Glomerular visceral epithelial cell (primary cell): Measurements from ENCODE around the gene DUS1L.

Source experiments
- DNase-seq: peaks from one replicate; pipeline ENCODE4 v3.0.0-alpha.2; 2016; ENCODE audit errors: extremely low spot score

The DUS1L gene

DNA sequence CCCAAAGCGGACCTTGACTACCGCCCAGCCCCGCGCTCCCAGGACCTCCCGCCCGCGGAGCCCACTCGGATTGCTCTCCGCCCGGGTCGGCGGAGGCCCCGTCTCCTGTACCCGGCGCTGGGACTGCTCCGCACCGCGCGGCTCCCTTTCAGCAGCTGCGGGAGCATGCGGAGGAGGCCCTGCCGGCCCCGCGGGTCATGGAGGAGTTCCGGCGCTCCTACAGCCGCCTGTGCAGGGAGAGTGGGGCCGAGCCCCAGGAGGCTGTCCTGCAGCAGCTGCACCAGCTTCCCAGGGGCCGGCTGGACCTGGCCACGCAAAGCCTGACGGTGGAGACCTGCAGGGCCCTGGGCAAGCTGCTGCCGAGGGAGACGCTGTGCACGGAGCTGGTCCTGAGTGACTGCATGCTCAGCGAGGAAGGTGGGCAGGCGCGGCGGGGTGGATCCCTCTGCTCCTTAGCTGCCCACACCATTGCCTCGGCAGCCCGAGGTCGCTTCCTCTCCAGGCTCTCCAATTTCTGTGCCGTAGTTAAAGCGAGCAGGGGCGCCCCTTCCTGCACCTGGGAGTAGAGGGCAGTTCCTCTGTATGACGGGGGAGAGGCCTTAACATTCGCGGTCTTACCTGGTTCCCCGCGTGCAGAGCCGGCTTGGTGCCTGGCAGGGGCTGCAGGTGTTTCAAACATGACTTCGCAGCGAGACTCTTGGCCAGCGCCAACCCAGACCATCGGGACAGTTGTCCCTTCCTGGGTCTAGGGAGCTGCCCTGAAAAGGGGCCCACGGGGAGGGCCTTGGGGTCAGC lies 42.0 kb downstream of the DUS1L start:
- peak; percentile 46 for DNase-seq

DNA sequence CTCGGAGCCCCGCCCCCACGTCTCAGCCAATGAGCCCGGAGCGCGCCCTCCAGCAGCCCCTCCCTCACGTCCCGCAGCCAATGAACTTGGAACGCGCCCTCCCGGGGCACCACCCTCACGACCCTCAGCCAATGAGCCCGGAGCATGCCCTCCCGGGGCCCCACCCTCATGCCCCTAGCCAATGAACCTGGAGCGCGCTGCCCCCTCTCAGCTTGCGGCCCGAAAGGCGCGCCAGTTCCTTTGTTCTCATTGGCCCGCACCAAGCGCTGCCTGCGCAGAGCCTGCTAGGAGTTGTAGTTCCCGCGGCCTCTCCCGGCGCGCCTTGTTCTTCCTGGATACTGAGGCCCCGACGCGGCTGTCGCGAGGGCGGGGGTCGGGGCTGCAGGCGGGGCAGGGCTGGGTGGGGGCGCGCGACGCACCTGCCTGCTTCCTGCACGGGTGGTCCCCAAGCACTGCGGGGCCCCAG lies 42.6 kb downstream of the DUS1L start, which contains the start of gene LRRC45:
TSS of gene LRRC45 (plus strand) at position 325 of the 466 bp plus-strand sequence. CDS start 339 bp downstream, outside the sequence.
- DNase-seq, result peak; percentile 100

DNA sequence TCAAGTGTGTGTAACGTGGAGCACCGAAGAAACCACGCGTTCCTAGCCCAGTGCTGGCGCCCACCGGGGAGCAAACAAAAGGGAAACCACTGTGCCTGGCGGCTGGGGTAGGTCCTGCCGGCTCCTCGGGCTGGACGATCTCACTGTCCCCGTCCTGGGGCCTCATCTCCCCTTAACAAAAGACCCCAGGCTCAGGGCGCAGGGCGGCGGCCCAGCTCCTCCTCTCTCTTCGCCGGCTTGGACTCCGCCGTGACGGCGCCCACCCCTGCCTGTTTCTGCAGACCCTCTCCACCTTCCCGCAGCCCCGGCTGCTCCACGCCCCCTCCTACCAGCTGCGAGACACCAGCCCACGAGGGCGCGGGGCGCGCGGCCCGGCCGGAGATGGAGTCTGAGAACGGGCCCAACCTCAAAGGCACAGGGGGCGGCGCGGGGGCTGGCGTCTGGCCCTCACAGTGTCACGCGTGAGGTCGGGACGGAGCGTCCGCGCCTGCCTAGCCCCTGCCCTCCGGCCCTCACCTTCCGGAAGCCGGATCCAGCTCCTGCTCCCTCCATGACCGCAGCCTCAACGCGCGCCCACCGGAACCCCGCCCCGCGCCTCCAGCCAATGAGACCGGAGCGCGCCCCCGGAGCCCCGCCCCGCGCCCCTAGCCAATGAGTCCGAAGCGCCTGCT lies 43.2 kb downstream of the DUS1L start, which contains the start of gene CENPX:
TSS of gene CENPX (minus strand) at position 569 of the 671 bp plus-strand sequence. CDS start at position 552, 17 bp downstream.
- no peak for DNase-seq

DNA sequence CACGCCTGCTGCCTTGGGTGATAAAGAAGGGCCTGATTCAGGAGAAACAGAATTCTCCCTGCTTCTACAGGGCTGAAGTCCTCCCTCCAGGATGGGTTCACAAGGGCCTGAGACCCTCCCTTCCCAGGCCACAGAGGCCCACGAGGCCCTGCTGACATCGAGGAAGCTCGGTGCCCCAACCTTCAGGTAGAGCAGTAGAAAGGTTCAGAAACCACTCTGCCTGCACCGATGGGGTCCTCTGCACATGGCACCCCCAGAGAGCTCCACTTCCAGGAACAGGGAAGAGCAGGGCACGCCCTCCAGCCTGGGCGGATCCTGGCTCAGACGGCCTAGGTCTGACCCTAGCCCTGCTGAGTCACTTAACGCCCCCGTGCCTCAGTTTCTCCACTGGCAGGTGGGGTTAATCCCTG lies 43.7 kb downstream of the DUS1L start:
- no peak for DNase-seq

DNA sequence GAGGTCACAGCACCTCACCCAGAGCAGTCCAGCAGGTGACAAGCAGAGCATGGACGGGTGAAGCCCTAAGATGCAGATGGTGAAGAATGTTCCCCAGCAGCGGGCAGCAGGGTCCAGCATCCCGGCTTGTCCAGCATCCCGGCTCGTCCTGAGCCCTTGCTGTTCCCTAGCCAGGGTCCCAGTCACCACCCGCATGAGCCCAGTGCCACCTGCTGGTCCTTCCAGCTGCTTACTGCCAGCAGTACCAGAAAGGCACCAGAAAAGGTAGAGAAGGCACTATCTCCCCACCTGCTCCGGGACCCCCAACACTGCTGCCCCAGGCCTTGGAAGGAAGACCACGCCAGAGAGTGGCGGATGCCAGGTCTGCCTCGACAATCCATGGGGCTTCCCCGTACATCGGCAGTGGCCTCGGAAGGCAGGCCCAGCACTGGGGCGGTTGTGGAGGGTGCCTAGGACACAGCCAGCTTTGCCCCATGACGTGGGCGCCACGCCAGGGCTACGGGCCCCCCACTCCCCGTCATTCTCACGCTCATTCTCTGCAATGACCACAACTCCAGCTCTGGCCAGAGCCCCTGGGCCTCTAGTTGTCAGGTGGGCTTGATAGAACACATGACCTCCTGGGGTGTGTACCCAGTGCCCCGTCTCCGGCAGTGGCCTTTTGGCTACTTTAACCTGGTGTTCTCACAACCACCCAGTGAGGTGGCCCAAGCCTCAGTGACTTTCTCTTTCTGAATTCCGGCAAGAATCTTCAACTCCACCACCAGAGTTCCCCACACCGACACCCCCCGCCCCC lies 44.3 kb downstream of the DUS1L start:
- DNase-seq, result peak; percentile 84

DNA sequence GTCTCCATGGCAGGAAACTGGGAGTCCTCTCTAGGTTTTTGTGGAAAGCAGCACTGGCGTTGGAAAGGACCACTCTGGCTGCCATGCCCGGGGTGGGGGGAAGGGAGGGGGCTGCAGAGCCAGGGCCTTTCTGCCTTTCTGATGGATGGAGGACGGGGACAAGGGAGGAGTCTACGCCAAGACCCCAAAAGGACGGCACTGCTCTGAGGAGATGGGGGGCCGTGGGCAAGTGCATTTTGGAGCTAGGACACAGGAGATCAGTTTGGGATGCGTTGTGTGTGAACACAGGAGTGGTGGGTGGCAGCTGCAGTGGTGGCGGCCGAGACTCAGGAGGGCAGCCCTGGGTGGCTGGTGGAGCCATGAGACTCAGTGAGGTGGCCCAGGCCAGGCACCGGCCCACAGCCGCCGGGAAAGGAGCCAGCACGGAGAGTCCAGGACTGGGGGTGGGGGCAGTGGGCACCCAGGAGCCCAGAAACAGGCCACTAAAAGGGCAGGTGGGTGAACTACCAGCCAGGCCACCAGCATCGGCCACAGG lies 45.0 kb downstream of the DUS1L start:
- no peak for DNase-seq

DNA sequence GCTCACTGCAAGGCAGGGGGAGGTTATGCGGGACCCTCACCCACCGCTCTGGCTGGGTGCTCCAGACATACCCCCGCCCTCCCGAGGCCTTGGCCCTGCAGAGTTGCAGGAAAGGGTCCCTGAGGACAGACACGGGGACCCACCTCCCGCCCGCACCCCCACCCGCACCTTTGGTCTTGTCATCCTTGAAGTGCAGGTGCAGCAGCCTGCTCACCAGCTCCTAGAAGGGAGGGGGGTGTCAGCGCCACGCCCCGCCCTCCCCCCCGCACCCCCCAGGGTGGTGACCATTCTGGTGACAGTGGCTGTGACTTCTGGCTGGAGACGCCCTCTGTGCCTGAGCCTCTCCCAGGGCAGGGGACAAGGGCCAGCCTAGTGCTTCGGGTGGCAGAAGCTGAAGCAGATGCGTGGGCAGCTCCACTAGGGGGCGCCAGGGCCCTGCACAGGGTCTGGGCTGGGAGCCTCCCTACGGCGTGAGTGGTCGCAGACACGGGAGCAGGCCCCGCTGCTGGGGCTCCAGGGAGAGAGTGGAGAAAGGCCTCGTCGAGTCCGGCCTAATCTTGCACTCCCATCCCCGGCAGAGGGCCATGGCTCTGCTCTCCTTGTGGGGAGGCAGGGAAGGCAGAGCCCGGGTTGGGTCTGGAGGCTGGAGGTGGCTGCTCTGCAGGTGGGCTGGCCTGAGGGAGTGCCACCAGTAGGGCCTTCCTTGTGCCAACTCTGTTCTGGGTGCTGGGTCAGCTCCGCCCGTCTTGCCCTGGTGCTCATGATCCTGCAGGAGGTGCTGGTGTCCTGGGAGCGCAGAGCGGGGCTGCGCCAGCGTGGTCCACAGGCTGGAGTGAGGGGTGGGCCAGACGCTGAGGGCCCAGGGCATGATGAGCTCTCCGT lies 45.7 kb downstream of the DUS1L start:
- DNase-seq, result peak; percentile 32

DNA sequence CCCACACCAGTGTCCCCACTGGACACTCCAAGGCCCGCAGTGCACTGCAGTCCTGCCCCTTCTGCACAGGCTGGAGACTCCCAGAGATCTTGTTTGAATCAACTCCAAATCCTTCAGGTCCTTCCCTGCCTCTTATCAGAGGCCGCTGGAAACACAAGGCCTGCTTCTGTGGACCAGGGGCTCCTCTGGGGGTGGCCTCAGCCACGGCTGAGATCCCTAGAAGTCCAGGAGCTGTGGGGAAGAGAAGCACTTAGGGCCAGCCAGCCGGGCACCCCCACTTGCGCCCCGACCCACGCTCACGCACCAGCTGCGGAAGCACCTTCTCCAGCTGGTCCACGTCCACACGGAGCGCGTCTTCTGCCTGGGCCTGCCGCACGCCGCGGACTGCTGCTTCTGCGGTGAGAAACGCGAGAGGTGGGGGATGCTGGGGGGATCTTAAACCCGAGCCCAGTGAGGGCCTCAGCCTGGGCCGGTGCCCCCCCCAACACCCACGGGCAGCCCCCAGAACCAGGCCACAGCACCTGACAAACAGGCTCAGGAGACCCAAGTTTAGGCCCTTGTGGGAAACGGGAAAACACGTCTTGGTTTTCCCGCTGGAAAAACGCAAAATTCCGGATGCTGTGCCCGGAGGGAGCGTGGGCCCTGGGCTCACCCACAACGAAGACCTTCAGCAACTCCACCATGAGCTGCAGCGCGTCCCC lies 46.5 kb downstream of the DUS1L start:
- DNase-seq, result no peak

DNA sequence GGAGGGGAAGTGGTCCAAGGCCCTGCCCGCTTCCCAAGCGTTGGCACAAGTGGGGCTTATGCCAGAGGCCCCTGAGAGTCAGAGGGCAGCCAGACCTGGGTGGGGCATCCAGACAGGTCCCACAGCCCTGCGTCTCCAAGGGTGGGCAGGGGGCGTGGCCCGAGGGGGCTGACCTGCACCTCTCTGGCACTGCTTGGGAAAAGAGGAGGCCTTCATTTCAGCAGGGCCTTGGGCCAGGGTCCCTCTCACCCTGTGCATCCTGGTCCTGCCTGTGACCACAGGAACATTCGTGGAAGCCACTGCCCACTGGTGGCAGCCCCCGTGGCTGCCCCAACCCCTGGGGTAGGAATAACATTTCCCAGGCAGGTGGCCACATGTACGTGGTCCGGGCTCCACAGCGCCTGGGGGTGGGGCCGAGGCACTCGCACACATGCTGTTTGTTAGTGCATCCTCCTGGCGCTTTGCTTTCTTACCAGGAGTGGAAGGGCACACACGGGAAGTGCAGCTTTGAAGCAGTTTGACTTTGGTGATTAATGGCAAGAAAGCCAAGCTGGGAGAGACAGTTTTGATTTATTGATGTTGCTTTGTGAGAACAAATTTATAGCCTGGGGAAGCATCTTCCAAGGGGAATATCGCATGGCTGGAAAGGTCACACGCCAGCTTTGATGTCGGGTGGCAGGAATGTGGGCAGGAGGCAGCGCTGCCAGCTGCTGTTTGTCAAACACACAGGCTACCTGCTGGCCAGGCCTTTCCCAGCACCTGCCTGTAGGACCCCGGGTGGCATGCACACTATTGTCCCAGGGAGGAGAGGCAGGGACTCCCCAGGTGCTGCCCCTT lies 47.2 kb downstream of the DUS1L start:
- DNase-seq, result no peak

DNA sequence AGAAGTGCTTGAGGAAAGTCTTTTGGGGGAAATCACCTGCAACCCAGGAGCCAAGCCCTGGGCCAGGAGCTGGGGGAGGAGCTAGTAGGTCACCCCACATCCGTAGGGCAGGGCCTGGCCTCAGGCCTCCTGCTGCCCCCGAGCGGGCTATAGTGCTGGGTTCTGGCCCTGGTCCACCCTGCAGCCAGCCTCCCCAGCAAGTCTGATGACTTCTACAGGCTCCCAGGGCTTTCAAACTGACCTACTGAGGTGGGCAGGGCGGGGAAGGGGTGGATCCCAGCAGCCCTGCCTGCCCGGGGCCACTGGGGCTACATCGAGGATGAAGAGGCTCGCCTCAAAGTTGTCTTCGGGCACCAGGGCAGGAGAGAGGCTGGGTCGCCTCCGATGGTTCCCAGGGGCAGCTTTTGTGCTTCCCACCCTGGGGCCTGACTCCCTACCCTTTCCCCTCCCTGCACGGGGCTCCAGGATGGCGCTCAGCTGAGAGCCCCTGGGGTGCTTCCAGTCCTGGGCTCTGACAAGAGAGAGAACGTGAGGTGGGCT lies 47.9 kb downstream of the DUS1L start:
- no peak for DNase-seq

DNA sequence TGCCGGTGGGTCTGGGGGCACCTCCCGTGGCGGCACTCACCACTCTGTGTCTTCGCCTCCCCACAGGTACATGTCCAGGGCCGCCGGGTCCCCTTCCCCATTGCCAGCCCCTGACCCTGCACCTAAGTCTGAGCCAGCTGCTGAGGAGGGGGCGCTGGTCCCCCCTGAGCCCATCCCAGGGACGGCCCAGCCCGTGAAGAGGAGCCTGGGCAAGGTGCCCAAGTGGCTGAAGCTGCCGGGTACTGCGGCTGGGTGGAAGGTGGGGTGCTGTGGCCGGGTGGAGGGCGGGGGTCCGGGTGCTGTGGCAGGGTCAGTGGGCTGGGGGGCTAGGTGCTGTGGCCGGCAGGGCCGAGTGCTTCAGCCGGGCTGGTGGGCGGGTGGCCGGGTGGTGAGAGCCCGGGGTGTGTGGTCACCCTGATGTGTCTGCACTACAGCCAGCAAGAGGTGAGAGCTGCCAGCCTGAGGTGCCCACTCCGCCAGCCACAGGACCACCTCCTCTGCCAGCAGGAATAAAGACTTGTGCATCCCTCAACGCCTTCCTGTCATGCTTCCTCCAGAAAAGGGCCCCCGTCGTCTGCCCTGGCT lies 48.6 kb downstream of the DUS1L start:
- no peak for DNase-seq

DNA sequence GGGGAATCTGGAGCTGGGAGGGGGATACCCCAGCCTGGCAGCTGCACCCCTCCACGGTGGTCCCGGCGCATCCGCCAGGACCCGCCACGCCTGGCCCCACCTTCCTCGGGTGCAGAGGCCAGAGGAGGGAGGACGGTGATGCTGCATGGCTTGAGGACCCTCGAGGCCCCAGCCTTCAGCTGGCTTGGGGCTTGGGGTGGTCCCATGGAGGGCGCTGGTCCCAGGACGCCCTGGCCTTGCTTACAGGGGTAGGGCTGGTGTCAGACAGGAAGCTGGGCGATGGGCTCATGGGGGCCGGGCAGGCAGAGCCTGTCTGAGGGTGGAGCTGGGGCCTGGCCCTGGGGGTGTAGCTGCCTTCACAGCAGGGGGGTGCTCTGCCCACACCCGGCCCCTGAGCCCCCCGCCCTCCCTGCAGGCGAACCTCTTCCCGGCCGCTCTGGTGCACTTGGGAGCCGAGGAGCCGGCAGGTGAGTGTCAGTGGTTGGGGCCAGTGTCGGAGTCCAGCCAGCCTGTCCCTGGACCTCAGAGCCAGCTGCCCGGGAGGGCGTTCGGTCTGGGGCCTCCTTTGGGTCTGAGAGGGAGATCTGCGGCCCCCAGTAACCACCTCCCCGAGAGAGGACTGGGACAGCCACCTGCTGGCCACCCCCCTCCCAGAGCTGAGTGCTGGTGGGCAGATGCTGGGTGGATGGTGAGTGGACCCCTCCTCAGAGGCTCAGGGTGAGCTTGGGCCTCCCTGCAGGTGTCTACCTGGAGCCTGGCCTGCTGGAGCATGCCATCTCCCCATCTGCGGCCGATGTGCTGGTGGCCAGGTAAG lies 49.3 kb downstream of the DUS1L start:
- DNase-seq, result no peak

DNA sequence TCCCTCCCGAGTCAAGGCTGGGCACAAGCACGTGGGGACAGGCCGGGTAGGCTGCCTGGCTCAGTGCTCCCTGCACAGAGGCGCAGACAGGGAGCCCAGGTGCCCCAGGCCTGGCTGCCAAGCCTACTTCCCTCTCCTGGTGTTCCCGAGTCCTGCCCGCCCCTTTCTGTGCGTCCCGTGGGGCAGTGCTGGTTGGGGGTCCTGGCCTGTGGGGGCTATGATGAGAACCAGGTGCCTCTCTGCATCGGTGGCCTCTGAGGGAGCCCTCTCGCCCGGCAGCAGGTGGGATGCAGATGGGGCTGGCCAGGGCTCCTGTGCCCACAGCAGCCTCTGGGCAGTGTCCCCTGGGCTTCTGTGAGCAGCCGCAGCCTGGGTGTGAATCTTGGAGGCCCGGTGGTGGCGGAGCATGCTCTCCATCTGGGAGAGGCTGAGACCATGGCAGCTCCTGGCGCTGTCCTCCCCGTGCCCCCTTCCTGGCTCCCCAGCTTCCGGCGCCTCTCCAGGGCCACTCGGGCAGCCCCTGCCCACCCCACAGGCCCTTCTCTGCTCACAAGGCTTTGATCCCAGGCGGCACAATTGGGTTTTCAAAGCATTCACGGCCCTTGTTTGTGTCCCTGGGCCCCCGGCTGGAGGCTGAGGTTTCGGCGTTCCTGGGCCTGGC lies 50.2 kb downstream of the DUS1L start:
- DNase-seq, result no peak

DNA sequence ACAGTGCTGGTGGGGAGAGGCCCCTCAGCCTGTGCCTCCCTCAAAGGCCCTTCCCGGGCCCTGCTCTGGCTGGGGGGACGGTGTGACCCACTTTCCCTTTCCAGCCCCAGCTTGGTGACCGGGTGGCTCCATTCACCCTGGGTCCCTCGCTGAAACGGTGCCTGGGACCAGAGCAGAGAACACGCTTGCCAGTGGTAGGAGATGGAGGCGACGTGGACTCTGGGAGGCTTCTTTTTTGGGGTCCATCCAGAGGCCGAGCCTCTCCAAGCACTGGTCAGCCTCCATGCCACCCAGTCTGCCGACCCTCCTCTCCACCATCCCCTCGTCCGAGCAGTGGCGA lies 50.7 kb downstream of the DUS1L start:
- DNase-seq, result no peak

DNA sequence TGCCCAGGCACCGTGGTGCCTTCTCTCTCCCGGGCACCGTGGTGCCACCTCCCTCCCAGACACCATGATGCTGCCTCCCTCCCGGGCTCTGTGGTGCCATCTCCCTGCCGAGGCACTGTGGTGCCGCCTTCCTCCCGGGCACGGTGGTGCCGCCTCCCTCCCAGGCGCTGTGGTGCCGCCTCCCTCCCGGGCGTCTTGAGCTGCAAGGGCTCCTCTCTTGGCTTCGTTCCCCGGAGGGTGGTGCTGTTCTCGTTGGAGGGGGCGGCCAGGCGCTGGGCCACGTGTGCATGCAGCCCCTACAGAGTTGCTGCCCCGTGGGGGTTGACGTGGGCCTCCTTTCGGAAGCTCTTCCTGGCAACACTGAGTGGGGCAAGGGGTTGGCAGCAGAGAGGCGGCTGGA lies 51.2 kb downstream of the DUS1L start:
- DNase-seq, result no peak

DNA sequence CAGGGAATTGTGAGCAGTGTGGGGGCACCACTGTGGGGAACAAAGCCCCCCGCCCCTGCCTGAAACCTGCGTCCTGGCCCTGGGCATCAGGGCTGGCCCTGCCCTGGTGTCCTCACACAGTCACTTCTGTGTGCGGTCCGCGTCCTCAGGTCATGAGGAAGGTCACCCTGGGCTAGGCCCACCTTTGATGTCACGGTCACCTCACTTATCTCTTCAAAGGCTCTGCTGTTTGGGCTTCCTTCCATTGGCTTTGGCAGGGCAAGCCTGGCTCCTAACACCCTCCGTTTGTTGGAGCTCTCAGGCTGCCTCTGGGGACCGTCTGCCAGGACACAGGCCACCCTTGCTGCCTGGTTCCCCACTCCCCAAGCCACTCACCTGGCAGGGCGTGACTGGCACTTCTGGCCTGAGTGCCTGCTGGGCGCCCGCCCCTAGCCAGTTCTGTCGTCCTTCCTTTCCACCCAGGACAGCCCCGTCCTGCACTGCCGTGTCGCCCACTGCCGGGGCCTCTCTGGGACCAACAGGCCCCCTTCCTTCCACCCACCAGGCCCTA lies 51.8 kb downstream of the DUS1L start:
- no peak for DNase-seq

DNA sequence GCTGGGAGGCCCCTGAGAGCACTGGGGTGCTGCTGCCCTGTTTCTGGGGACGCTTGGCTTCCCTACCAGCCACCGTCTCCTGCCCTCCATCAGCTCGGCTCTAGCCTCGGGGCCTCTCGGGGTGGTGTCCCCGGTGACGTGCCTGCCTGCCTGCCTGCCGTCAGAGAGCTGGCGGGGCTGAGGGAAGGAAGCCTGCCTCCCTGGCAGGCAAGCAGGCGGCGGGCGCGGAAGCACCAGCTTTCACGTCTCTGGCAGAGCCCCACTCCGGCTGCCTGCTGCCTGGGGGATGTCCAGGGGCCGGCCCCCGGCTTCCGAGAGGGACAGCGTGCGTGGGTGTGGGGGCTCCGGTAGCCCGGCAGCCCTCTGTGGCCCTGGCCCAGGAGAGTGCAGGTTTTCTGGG lies 52.3 kb downstream of the DUS1L start:
- no peak for DNase-seq
